RWPE1 (cell line): ENCODE measurements around the gene CCDC18.
"Not testable (repeated sequence)": the region's sequence is repeated elsewhere in the genome, so short reads cannot be mapped to it uniquely, and the experiment has no call there.

ENCODE experiments used
- CTCF ChIA-PET: fragments of 350-600 bp; sonication (Branson Sonifier 250); formaldehyde crosslinking; extraction: SDS; loops from one replicate; lab custom pipeline; 2021; lab: Yijun Ruan, JAX
- POLR2A ChIA-PET: fragments of 400-600 bp; formaldehyde crosslinking; extraction: SDS; loops from one replicate; lab custom pipeline; 2020; ENCODE audit warnings: antibody characterized with exemption; ENCODE audit not compliant: low non-redundant PET; lab: Yijun Ruan, JAX
- DNase-seq: peaks from one replicate; pipeline ENCODE4 v3.0.0; 2012; ENCODE audit warnings: low spot score
- H3K27ac ChIP-seq: fragments of 450-650 bp; 2 replicates; pipeline ENCODE4 v1.5.1; 2017
- CTCF ChIP-seq: fragments of 450-650 bp; conservative IDR thresholded peaks from 2 replicates; pipeline ENCODE4 v1.5.1; 2017; ENCODE audit warnings: low read depth, mild to moderate bottlenecking

Gene CCDC18

DNA sequence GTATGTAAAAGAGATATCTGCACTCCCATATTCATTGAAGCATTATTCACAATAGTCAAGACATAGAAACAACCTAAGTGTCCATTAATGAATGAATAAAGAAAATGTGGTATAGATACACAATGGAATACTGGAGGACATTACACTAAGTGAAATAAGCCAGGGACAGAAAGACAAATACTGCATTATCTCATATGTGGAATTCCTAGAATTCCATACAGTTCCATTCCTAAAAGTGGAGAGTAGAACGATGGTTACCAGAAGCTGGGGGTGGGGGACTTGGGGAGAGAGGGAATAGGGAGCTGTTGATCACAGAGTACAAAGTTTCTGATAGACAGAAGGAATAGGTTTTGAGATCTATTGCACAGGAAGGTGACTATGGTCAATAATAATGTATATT, 7.7 kb upstream of the CCDC18 start:
- CTCF ChIA-PET: interaction anchor here (0.6 kb wide), 1 partner anchor 14 kb away, joined by 3 read pairs; no protein-coding TSS in a partner anchor
- DNase-seq: no peak
- H3K27ac ChIP-seq: no peak overlapping the region
- POLR2A ChIA-PET: no interaction called here
- no peak for TF ChIP-seq CTCF

DNA sequence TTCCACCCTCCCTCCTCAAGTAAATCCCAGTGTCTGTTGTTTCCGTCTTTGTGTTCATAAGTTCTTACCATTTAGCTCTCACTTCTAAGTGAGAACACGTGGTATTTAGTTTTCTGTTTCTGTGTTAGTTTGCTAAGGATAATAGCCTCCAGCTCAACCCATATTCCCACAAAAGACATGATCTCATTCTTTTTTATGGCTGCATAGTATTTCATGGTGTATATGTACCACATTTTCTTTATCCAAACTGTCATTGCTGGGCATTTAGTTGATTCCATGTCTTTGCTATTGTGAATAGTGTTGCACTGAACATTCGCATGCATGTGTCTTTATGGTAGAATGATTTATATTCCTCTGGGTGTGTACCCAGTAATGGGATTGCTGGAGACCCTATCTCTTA, 5.9 kb upstream of the CCDC18 start:
- H3K27ac ChIP-seq, POLR2A ChIA-PET, CTCF ChIA-PET, DNase-seq: not testable (repeated sequence)

DNA sequence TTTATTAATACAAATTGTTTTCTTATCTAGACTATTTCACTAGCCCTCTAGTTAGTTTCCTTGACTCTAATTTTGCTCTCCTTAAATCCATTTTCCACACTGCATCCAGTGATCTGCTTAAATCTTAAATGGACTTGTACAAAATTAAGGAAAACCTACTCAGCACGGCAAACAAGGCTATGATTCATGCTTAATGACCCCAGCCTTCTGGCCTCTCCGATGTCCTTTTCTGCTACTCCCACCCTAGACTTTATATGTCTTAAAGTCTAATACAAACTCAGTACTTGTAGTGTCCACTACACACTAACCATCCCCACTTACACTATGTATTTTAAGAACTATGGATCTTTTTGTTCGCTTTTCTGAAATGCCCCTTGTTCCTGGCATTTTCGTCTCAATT, 2.5 kb upstream of the CCDC18 start:
- no peak for TF ChIP-seq CTCF
- POLR2A ChIA-PET: no interaction called here
- CTCF ChIA-PET: interaction anchor here (0.6 kb wide), 1 partner anchor 346 kb away, joined by 3 read pairs; the partner anchor contains the start of gene RPL5
- H3K27ac ChIP-seq: no peak overlapping the region
- peak; percentile 17 for DNase-seq

GRCh38 chr1:93178418-93178817, 2.1 kb upstream of the CCDC18 start:
- ChIA-PET POLR2A (no interaction called here), CTCF (no interaction called here)
- no peak overlapping the region for H3K27ac ChIP-seq
- DNase-seq: peak; percentile 33
- no peak for TF ChIP-seq CTCF

DNA sequence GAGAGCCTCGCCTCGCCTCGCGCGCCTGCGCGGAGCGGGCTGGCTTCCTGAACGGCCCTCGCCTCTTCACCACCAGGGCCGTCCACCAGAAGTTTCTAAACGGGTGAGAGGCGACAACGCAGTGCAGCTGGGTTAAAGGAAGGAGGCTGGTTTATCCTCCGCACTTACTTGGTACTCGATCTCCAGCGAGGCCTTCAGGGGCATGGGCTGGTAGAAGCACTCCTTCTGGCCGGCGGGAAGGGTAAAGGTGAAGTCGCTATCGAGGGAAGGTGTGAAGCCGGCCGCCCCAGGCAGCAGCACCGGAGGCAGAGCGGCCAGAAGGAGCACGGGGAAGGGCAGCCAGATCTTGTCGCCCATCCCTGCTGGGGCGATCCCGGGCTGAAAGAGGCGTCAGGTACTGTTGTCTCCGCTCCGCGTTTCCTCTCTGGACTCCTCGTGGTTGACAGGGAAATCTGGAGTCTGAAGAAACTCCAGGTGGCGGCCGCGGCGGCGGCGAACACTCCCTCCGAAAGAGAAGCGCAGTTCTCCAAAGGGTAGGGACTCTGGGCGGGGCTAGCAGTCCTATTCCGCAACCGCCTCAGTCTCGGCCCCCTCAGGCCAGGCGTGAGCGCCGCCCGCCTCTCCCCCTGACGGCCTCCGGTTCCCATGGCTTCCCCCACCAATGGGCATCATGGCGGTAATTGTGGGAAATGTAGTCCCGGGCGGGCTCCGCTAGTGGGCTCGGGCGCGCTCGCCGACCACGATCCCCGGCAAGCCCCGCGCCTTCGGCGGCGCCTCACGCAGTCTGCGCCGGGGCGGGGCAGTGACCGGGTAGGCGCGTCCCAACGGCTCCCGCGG, 420 bp upstream of the CCDC18 start, which contains the start of gene TMED5:
Gene TMED5, minus strand, starts transcription at position 528 of the 837 bp plus-strand sequence. Its CDS starts 171 bp downstream, at position 357.
- TF ChIP-seq CTCF: 0 out of 2 replicates have a peak, but pooled peaks have one; percentile 4
- H3K27ac ChIP-seq: peak within 1 kb of the TSS; percentile 99
- peak; percentile 91 for DNase-seq
- CTCF ChIA-PET: no interaction called here
- POLR2A ChIA-PET: no interaction called here

- no peak for DNase-seq
- TF ChIP-seq CTCF: no peak
- POLR2A ChIA-PET: no interaction called here
- CTCF ChIA-PET: no interaction called here
- H3K27ac ChIP-seq: no peak overlapping the region
Observed at GRCh38 chr1:93186667-93187066, 6.1 kb downstream of the CCDC18 start.

DNA sequence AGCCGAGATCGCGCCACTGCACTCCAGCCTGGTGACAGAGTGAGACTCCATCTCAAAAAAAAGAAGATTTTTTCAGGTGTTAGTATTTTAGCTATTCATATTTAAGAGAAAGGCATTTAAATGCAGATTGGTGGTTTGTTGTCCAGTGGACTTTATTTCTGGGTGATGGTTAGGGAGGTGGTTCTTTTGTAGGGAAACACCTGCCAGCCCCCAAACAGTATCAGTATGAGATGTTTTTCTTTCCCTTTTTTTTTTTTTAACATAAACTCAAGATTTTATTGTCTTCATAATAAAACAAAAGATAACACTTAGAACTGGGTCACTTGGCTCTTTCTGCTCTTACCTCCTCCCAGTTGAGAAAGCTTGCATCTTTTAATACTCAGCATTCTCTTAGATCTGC, 9.9 kb downstream of the CCDC18 start:
- no peak overlapping the region for H3K27ac ChIP-seq
- no peak for DNase-seq
- ChIA-PET POLR2A (no interaction called here), CTCF (no interaction called here)
- TF ChIP-seq CTCF: no peak
